ENCODE measurements around the gene TMED3.
A peak's percentile ranks its signal among the peaks of the same experiment; 100 is the strongest.

Gene TMED3

DNA sequence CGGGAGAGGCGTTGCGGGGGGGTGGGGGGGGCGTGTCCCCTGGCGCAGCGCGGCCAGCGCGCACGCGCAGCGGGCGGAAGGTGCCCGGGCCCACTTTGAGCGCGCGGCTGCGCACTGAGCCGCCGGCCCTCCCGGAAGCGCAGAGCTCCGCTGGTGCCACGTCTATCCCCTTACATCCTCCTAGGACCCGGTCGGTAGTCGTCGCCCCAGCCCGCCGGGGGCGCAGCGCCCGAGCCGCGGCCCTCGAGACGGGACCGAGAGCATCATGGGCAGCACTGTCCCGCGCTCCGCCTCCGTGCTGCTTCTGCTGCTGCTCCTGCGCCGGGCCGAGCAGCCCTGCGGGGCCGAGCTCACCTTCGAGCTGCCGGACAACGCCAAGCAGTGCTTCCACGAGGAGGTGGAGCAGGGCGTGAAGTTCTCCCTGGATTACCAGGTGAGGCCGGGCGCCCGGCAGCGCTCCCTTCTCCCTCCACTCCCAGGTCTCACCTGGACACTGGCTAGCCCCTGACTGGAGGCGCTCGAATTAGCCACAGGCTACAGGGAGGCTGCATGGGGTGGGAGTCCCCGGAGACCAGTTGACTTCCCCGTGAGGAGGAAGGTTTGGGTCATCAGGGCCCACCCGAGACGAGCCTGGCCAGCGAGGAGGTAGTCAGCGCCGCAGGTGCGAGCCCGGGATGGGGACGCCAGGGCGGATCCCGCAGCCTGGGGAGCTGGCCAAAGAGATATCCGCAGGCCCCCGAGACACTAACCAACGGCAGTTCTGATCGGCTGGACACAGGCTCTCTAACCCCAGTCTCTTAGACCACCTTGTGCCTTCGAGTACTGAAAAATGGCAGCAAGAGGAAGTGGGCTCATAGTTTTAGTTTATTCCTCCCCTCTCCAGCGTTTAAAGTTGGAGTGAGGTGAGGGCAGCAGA is at the start of gene TMED3:
TMED3 (plus strand) TSS at position 128 of the 916 bp plus-strand sequence; CDS start at position 266, 138 bp downstream.
- DNase-seq (ENCODE audit: low spot score) = peak; percentile 99

DNA sequence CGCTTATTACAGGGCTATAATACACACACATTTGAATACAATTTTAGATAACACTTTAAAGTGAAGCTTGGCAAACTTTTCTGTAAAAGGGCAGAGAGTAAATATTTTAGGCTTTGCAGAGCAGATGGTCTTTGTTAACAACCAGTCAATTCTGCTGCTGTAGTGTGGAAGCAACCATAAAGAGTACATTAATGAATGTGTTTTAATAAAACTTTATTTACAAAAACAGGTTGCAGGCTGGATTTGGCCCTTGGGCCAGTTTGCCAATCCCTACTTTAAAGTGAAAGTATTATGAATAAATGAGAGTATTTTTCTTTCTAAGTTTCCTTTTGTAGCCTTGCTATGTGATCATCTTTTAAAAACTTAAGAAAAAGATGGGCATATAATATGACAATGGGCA is 49.1 kb upstream of the TMED3 start:
- no peak for DNase-seq (ENCODE audit: low spot score)

DNA sequence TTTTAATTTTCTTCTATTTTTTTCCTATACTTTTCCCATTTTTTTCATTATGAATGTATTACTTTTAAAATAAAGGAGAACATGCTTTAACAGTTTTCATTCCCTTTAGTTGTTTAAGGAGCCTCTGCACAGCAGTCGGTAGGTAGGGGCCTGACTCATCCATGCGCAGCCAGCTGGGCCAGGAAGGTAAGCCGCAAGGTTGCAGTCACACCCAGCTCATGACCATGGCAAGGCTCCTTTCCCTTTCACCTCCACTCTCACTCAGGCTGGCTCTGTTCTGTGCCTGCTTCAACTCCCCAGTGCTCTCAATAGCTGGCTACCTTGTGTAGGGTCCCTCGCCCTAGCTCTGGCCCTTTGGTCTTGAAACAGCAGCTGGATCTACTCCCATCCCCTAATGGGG is 45.7 kb upstream of the TMED3 start:
- DNase-seq (ENCODE audit: low spot score) = no peak

DNA sequence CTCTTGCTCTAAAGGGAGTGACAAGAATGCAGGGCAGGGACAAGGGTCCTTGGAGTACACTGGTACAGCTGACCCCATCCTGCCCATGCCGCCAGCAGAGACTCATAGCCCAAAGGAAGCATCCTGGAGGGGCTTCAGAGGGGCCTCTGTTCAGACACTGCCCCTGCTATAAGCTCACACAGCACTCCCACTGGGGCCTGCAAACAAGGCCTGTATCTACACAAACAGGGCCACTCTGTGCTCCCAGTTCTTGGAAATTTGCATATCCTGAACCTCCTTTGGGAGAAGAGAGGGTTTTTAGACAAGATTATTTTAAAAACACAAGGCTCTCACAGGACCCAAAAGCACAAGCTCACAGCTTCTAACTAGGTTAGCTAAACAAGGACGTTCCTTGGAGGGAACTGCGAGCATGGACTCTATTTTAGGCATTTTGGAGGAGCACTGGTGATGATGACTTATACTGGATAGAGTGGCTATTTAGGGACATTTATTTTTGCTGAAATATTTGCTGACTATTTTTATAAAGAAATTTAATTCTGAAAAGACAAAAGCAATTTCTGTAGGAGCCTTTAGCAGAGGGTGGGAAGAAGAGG is 44.8 kb upstream of the TMED3 start:
- DNase-seq (ENCODE audit: low spot score) = no peak

DNA sequence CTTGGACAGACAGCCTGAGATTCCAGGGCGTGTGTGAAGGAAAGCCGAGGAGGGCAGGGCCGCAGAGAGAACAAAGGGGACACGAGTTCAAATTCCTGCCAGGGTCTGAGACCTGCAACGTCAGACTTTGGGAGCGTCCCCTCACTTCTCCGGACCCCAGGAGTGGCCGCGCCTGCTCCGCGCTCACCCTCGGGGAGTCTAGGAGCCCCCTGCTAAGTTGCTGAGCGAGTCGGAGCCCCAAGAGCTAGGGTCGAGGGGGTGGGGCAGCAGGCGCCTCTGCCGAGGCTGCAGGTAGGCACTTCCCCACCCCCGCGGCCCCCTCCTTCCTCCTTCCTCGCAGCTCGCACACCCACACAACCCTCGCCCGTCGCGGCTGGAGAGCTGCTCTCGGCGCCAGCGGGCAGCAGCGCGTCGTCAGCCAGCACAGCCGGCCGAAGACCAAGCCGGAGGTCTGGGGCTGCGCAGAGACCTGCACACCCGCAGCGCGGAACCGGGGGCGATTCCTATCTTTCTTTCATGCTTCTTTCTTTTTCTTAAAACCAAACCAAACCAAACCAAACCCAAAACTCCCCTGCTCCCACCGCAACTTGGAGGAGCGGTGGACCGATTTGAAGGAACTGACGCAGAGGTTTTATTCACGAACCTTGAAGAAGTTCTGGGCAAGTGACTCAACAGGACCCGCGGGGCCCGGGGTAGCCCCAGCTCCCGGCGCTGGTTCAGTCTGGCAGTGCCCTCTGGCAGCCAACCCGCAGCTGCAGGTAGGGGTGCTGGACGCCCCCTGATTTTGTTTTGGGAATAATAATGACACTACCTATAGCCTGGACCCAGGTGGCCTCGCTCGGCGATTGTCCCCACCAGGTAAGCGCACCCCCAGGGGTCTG is 28.3 kb upstream of the TMED3 start, which contains the start of gene ANKRD34C:
ANKRD34C (plus strand) TSS at position 352 of the 881 bp plus-strand sequence. CDS start 10,563 bp downstream, outside the sequence.
- DNase-seq (ENCODE audit: low spot score) = no peak

DNA sequence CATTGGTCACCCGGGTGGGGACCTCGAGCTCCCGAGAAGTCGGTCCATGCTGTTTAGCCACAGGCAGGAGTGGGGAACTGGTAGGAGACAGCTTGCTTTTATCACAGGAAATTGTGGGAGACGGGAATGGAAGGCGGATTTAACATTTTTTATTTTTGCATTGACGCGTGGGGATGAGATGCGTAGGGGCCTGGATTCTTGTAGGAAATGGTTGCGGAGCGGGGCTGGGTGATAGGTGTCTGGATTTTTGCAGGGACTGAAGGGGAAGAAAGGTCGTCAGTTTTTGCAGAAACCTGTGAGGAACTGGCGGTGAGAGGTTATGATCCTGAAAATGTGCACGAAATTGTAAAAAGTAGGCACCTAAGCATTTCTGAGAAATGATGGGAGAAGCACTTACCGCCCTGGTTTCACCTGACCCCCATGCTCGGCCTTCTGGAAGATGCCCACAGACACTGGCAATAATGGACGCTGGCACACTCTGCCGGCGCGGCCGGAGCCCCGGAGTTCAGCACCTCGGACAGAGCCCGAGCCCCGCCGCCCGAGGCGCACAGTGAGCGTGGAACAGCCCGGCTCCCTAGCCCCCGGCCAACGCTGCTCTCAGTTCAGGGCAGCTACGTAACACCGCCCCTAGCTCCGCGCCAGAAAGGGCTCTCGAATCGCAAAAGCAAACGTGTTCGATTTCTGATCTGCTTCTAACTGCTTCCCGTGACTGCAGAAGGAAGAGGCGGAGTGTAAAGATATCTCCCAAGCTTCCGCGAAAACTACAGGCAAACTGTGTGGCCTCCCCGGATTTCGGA is 27.5 kb upstream of the TMED3 start:
- peak; percentile 70 for DNase-seq (ENCODE audit: low spot score)

DNA sequence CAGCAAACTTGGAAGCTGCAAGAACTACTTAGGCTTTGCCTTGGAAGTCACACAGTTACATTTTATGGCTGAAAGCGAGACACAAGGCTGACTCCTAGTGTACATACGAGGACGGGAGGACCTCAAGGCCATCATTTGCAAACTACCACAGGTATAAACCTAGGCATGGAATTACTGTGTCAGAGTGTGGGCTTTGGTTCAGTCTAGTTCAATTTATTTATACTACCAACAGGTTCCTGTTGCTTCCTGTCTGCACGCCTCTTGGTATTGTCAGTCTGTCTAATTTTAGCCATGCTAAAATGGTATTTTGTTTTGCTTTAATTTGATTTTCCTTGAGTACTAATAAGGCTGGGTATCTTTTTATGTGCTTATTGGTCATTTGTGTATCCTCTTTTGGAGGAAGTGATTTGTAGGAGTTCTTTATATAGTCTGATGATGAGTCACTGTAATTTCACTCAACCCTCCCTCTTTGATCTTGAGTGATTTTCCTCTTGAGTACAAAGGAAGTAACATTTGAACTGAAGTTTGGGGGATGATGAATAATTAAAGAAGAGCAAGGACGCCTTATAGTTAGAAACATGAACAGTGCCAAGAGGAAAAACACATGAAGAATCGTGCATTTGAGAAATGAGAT is 20.2 kb upstream of the TMED3 start:
- DNase-seq (ENCODE audit: low spot score) = no peak

DNA sequence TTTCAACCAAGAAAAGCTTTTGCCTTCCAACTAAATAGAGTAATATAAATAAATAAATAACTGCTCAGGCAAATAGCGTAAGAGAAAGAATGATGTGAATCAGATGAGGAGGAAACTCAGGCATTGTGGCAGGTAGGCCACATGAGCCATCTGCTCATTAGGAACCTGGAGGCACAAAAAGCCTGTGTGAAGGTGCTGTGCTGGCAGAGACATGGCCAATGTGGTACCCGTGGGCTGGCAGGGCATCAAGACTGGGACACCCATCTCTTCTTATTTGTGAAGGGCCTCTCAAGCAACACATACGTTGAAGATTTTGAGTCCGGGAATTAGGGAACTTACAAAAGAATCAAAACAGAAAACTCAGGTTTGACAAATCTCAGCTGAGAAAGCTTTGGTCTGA is 18.9 kb upstream of the TMED3 start:
- no peak for DNase-seq (ENCODE audit: low spot score)

DNA sequence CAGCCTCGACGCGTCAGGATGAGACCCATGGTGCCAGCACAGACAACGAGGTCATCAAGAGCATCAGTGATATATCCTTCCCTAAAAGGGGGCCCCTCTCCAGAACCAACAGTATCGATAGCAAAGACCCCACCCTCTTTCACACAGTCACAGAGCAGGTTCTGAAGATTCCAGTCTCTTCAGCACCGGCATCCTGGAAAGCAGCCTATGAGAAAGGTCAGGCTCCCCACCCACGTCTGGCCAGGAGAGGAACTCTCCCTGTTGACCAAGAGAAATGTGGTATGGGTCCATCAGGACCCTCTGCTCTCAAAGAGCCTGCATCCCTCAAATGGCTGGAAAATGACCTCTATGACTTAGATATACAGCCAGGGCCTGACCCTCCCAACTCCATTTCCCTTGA is 16.8 kb upstream of the TMED3 start:
- DNase-seq (ENCODE audit: low spot score) = no peak

DNA sequence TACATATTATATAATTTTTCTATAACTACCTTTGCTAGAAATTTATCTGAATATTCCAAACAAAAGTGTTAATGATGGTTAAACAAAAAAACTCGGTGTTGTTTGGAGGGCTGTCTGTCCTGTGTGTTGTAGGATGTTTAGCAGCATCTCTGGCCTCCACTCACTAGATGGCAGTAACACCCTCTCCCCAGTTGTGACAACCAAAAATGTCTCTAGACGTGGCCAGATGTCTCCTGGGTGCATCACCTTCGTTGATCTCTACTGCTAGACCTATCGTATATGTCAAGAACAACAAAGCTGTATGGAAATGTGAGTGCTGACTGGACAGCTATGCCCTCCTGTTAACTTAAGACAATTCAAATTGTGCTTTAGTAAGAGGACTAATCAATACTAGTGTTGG is 14.3 kb upstream of the TMED3 start:
- no peak for DNase-seq (ENCODE audit: low spot score)

DNA sequence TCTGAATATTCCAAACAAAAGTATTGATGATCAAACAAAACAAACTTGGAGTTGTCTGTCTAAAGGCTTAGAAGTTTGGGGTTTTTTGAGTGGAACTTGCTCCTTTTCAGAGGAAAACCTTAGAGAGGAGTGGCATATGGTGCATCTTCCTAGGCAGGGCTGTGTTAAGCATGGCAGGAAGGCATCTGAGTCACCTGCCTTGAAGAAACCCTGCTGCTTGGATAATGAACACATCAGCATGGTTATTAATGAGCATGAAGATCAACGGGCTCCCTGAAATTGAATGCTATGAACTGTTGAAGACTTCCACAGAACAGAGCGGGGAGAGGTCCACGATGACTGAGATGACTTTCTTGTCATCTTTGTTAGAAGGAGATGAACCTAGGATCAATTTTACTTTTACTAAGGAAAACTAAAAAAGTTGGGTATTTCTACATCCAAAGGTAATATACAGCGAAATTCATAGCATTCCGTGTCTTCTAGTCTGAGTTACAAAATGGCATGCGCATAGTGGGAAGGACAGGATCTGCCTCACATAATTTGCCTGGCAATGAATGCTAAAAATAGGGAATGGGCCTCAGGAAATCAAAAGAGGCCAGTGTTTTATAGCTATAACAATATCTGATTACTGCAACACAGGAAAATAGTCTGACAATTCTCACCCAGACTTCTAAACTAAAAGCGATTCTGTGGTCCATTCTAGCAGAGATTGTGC is 11.6 kb upstream of the TMED3 start:
- no peak for DNase-seq (ENCODE audit: low spot score)

DNA sequence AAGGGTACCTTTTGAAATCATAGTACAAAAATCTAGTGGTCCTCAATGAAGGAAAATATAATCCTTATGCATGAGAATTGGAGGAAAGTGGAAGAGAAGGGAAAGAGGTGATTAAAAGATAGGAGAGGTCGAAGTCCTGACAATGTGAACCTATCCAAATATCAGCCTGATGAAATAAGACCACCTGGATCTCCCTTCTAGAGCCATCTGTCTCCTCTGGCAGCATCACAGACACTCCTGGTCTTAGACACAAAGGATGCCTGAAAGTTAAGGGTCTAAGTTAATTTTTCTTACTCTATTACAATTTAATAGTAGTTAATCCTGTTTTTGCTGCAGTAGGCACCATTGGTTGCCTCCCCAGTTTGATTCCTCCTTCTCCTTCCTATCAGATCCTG is 11.1 kb upstream of the TMED3 start:
- DNase-seq (ENCODE audit: low spot score) = no peak

DNA sequence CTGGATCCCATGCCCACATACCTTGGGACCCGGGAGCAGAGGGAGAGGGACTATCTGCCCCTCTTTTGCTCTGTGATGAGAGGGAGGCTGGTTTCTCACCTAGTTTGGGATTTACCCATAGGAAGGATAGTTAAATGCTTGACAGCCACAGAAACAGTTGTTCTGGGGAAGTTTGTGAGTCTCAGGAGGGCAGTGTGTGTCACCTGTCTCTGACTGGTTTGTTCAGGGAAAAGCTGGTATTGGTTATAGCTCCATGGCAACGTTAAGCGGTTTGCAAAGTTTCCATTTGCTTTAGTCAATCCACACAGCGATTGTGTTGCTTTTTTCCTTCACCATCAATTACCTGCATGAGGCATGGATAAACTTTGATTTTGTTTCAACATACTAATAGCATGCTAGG is 3.7 kb upstream of the TMED3 start:
- no peak for DNase-seq (ENCODE audit: low spot score)

DNA sequence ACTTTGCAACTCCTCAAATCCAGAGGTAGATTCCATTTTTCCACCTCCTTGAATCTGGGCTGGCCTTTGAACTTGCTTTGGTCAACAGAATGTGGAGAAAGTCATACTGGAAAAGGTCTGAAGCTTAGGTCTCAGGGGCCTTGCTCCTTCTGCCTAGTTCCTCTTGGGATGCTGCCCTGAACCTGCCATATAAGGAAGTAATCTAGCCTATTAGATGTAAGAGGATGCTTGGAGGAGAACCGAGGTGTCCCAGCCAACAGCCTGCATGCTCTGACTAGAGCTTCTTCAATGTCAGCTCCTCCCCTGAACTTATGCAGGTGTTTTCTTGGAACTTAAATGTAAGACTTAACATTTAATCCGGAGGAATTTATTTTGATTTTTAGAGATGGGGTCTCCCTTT is 2.0 kb upstream of the TMED3 start:
- DNase-seq (ENCODE audit: low spot score) = no peak

DNA sequence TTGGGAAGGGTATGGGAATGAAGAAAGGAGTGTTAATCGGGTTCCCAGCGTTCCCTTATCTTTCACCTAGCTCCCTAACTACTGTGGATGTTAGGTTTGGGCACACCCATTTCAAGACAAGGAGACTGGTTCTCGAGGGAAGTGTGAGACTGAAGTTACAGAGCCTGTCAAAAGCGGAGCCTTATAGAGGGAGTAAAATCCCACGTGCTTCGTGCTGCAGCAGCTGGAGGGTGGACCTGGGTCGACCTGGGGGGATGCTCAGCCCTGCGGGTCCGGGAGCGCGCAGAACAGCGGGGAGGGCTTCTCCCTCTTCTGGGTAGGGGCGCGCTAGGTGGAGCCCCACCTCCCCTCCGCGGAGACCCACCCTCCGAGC is 314 bp upstream of the TMED3 start:
- no peak for DNase-seq (ENCODE audit: low spot score)

DNA sequence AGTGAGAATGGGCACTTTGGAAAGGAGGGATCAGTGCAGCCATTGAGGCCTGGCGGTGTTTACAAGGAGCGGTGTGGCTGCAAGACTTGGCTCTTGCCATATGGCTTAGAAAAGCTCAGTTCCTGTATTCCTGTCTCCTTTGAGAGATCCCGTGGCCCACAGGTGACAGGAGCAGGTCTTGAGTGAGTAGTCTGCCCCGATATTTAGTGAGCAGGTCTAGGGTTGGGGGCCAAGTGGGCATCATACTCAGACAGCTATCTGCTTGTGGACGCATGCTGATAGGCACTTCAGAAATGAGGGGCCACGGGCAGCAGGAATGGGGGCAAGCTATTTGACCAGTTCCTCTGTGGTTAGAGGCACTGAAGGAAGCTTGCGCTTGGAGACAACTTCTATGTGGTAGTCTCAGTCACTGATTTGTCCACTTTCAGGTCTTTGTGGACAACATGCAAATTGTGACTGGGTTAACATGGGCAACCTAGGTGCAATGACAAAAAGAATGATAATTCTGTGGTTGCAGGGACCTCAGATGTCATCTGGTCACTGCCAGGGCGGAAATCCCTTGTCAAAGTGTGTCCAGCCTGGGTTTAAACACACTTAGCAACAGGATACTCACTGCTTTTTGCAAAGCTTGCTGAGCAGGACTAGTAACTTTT is 1.1 kb downstream of the TMED3 start:
- DNase-seq (ENCODE audit: low spot score) = no peak

DNA sequence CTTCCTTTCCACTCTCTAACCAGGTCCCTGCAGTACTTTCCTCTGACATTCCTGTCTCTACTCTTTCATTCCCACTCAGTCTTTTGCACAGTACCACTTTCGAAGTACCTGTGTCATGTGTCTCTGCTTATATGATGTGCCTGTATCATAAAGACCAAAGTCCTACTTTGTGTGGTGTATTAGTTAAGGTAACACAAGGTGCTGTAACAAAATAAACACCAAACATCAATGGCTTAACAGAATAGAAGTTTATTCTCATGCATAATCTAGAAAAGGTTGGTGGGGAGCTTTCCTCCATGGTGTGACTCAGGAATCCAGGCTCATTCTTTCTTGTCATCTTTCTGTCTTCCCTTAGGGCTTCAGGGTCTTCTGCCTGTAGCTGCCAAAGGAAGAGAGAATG is 3.3 kb downstream of the TMED3 start:
- DNase-seq (ENCODE audit: low spot score) = no peak

DNA sequence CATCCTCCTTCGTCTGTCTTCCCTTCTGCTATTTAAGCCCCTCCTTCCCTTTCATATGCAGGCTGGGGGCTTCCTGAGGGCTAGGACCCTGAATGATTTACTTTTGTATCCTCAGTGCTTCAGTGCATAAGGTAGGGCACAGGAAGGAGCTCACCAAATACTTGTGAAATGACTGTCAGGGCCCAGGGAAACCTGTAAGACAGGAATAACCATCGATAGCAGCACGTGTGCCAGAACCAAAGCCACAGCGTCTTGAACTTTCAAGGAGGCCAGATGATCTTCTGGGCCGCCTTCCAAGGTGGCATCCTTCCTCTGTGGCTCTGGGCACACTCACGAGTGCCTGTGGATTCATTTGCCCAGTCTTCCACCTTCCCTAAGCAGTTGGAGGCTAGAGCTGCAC is 3.9 kb downstream of the TMED3 start:
- DNase-seq (ENCODE audit: low spot score) = no peak

DNA sequence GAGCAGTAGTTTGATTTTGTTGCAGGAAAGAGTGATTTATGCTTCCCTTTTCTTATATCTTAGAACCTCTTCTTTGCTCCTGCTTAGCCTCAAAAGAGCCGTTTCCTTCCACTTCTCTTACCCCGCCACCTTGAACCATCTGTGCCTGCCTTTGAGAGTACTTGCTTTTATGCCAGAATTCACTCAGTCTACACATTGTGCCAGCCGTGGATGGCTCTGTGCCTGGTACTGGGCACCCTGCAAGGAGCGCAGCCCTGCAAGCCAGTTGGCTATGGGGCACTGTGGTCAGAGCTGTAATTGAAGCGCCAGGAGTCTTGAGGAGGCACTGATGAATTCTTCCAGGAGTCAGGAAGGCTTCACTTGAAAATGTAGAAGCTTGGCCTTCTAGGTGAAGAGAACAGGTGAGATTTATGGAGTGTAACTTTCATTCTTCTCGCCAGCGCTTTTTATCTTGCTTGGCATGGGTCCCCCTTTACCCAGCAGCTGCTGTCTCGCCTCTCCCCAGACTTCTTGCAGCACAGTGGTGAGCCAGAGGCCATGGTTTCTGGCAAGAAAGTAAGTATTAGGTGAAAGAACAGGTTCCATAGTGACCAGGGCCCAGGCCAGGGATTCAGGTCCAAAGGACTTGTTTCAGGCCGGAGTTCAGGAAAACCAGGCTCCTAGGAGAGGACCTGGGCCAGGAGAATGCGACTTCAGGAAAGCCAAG is 4.9 kb downstream of the TMED3 start:
- DNase-seq (ENCODE audit: low spot score) = no peak
